Retinal pigment epithelial cell (primary cell): Measurements from ENCODE around the gene KIAA1549.
"Not testable (repeated sequence)": the region's sequence is repeated elsewhere in the genome, so short reads cannot be mapped to it uniquely, and the experiment has no call there.

ENCODE experiments used
- DNase-seq: peaks from one replicate; pipeline ENCODE4 v3.0.0-alpha.2; 2010; ENCODE audit warnings: low read depth
- H3K4me3 ChIP-seq: 2 replicates; pipeline ENCODE4 v1.5.1; 2011; ENCODE audit warnings: mild to moderate bottlenecking, low read length, control low read depth, moderate library complexity
- TF ChIP-seq, protein P1 (sequence below): conservative IDR thresholded peaks from 2 replicates; pipeline ENCODE4 v1.5.1; 2011; ENCODE audit warnings: low read depth, low read length, control low read depth, inconsistent platforms

Gene KIAA1549

DNA sequence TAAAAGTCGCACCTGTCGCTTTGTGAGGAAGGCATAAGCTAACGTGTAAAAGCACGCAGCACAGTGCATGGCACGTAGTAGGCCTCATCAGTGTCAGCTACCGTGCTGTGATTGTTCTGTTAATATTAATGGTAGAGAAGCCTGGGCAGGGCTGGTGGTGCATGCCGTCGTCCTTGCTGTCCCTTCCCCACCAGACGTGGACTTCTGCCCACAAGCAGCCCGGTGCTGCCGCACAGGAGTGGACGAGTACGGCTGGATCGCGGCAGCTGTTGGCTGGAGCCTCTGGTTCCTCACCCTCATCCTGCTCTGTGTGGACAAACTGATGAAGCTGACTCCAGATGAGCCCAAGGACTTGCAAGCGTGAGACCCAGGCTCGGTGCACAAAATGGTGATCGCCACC lies 178.5 kb downstream of the KIAA1549 start:
- no peak for DNase-seq
- TF ChIP-seq, protein P1, sequence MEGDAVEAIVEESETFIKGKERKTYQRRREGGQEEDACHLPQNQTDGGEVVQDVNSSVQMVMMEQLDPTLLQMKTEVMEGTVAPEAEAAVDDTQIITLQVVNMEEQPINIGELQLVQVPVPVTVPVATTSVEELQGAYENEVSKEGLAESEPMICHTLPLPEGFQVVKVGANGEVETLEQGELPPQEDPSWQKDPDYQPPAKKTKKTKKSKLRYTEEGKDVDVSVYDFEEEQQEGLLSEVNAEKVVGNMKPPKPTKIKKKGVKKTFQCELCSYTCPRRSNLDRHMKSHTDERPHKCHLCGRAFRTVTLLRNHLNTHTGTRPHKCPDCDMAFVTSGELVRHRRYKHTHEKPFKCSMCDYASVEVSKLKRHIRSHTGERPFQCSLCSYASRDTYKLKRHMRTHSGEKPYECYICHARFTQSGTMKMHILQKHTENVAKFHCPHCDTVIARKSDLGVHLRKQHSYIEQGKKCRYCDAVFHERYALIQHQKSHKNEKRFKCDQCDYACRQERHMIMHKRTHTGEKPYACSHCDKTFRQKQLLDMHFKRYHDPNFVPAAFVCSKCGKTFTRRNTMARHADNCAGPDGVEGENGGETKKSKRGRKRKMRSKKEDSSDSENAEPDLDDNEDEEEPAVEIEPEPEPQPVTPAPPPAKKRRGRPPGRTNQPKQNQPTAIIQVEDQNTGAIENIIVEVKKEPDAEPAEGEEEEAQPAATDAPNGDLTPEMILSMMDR, result no peak
- H3K4me3 ChIP-seq, result no peak overlapping the region

DNA sequence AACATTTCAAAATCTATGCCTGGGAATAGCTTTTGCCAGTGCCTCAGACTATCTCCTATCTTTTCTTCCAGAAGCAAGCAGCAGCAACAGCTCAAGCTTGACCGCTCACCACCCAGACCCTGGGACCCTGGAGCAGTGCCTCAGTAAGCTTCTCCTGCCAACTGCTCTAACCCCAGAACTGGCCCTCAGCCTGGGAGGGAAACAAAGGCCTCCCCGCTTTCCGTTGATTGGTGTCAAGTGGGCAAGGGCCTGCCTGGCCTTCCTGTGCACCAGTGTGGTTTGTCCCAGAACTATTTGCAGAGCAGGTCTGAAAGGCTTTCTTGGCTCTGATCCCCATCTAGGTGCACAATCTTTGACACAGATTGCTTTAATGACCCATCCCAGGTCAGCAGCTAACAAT lies 179.9 kb downstream of the KIAA1549 start:
- TF ChIP-seq, protein P1, result no peak
- H3K4me3 ChIP-seq, result no peak overlapping the region
- no peak for DNase-seq

DNA sequence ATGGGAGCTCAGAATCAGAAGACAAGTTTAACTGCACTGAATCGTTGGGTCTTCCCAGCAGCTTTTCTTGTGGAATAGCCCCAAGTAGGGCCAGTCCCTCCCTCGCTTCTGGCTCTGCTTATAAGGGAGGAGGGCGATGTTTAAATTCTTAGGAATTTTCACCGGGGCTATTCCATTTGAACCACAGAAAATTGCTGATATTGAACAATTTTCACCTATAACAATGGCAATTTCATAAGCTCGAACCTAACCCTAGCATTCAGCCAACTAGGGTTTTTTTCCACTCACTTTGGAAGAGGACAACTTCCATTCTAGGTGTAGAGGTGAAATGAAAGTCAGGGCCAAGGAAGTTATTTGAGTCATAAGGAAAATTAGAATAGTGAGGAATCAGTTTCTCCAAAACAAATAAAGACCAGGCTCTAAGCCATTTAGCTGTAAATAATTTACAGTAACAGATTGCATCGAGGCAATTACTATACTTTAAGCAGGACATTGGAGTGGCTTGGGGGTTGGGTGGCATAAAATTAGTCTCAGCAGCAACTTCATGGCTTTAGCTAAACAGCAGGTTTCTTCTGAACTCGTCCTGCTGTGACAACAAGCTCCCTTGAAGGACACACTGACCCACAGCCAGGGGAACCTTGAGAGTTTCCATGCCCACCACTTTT lies 181.7 kb downstream of the KIAA1549 start:
- TF ChIP-seq, protein P1, result no peak
- H3K4me3 ChIP-seq, result no peak overlapping the region
- no peak for DNase-seq

DNA sequence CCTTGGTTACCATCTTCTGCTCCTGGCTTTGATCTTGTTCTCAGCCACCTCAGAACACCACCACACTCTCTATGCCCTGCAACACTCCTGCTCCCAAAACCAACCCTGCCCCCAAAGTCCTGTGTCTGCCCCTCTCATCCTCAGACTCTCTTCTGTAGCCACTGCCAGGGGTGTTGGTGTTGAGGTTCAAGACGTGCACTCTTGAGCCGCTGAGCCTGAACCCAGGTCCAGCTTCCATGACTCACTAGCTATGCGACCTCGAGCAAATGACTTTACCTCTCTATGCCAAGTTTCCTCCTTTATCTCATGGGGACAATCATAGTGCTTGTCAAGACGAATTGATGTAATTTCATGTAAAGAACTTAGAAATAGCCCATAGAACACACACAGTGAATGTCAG lies 182.4 kb downstream of the KIAA1549 start:
- no peak overlapping the region for H3K4me3 ChIP-seq
- TF ChIP-seq, protein P1, result no peak
- no peak for DNase-seq

DNA sequence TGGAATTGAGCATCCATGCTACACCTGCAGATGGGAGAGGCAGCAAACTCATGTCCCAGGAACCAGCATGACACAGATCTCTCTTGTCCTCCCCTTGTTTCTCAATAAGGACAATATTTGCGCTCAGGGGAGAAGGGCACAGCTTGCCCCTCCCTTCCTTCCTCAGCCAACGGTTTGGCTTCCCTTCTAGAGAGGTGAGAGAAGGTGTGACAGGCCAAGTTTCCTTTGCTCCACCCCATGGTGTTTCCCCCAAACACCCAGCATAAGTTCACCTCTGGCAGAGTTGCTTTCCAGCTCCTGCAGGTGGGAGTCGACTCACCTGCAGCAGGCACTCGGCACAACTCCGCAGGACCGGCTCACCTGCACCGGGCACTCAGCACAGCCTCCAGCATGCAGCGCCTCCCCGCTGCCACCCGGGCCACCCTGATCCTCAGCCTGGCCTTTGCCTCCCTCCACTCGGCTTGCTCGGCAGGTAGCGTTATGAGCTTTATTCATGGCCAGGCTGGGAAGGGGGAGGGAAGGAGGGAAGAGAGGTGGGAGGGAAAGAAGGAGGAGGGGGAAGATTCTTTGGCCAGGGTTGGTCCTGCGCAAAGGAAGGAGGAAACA lies 183.4 kb downstream of the KIAA1549 start, which contains the start of the genes ATP6V0A4 and TMEM213:
TSS of gene ATP6V0A4 (minus strand) at position 482 of the 606 bp plus-strand sequence. CDS start 26,949 bp downstream, outside the sequence.
TSS of gene TMEM213 (plus strand) at position 280 of the 606 bp plus-strand sequence. CDS start at position 391, 111 bp downstream.
- TF ChIP-seq, protein P1, result no peak
- no peak for DNase-seq
- no peak within 1 kb of the TSS for H3K4me3 ChIP-seq

DNA sequence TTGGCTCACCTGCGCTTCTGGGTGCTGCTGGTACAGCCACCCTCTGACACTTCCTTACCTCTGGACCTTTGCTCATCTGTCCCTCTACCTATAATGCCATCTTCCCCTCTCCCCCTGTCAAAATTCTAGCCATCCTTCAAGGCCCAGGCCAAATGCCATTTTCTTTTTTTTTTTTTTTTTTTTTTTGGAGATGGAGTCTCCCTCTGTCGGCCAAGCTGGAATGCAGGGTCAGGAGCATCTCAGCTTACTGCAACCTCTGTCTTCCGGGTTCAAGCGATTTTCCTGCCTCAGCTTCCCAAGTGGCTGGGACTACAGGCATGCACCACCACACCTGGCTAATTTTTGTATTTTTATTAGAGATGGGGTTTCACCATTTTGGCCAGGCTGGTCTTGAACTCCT lies 184.1 kb downstream of the KIAA1549 start:
- TF ChIP-seq, protein P1, result peak; percentile 4
- not testable (repeated sequence) for DNase-seq

More for the DNA sequence above, 184.1 kb downstream of the KIAA1549 start:
- not testable (repeated sequence) for H3K4me3 ChIP-seq
